ENCODE results near the gene HS3ST3B1.

Gene HS3ST3B1

GRCh38 chr17:14346801-14347200, 45.9 kb downstream of the HS3ST3B1 start:
- in situ Hi-C loops (cut with HindIII; ENCODE audit: low sequenced_read_pairs): no loop called here

GRCh38 chr17:14351493-14351892, 50.6 kb downstream of the HS3ST3B1 start:
- in situ Hi-C loops (cut with HindIII; ENCODE audit: low sequenced_read_pairs): no loop called here

GRCh38 chr17:14352136-14352535, 51.3 kb downstream of the HS3ST3B1 start:
- in situ Hi-C loops (cut with HindIII; ENCODE audit: low sequenced_read_pairs): no loop called here

GRCh38 chr17:14353861-14354474, 53.1 kb downstream of the HS3ST3B1 start:
- in situ Hi-C loops (cut with HindIII; ENCODE audit: low sequenced_read_pairs): no loop called here

- in situ Hi-C loops (cut with HindIII; ENCODE audit: low sequenced_read_pairs): no loop called here
Observed at GRCh38 chr17:14354807-14355206, 53.9 kb downstream of the HS3ST3B1 start.

GRCh38 chr17:14355556-14355955, 54.7 kb downstream of the HS3ST3B1 start:
- in situ Hi-C loops (cut with HindIII; ENCODE audit: low sequenced_read_pairs): no loop called here

- in situ Hi-C loops (cut with HindIII; ENCODE audit: low sequenced_read_pairs): no loop called here
Observed at GRCh38 chr17:14359163-14360020, 58.5 kb downstream of the HS3ST3B1 start.

- in situ Hi-C loops (cut with HindIII; ENCODE audit: low sequenced_read_pairs): no loop called here
Observed at GRCh38 chr17:14360856-14361255, 60.0 kb downstream of the HS3ST3B1 start.

- in situ Hi-C loops (cut with HindIII; ENCODE audit: low sequenced_read_pairs): no loop called here
Observed at GRCh38 chr17:14361470-14361869, 60.6 kb downstream of the HS3ST3B1 start.

- in situ Hi-C loops (cut with HindIII; ENCODE audit: low sequenced_read_pairs): no loop called here
Observed at GRCh38 chr17:14361945-14362508, 61.1 kb downstream of the HS3ST3B1 start.

GRCh38 chr17:14366199-14366598, 65.3 kb downstream of the HS3ST3B1 start:
- in situ Hi-C loops (cut with HindIII; ENCODE audit: low sequenced_read_pairs): no loop called here

GRCh38 chr17:14372461-14372860, 71.6 kb downstream of the HS3ST3B1 start:
- in situ Hi-C loops (cut with HindIII; ENCODE audit: low sequenced_read_pairs): no loop called here

- in situ Hi-C loops (cut with HindIII; ENCODE audit: low sequenced_read_pairs): no loop called here
Observed at GRCh38 chr17:14372905-14373613, 72.2 kb downstream of the HS3ST3B1 start.

- in situ Hi-C loops (cut with HindIII; ENCODE audit: low sequenced_read_pairs): no loop called here
Observed at GRCh38 chr17:14373614-14374259, 72.9 kb downstream of the HS3ST3B1 start.

- in situ Hi-C loops (cut with HindIII; ENCODE audit: low sequenced_read_pairs): no loop called here
Observed at GRCh38 chr17:14374268-14374667, 73.4 kb downstream of the HS3ST3B1 start.

GRCh38 chr17:14376666-14377065, 75.8 kb downstream of the HS3ST3B1 start:
- in situ Hi-C loops (cut with HindIII; ENCODE audit: low sequenced_read_pairs): no loop called here

- in situ Hi-C loops (cut with HindIII; ENCODE audit: low sequenced_read_pairs): no loop called here
Observed at GRCh38 chr17:14381606-14382005, 80.7 kb downstream of the HS3ST3B1 start.

GRCh38 chr17:14387036-14387435, 86.2 kb downstream of the HS3ST3B1 start:
- in situ Hi-C loops (cut with HindIII; ENCODE audit: low sequenced_read_pairs): no loop called here

- in situ Hi-C loops (cut with HindIII; ENCODE audit: low sequenced_read_pairs): no loop called here
Observed at GRCh38 chr17:14389681-14390080, 88.8 kb downstream of the HS3ST3B1 start.

- in situ Hi-C loops (cut with HindIII; ENCODE audit: low sequenced_read_pairs): no loop called here
Observed at GRCh38 chr17:14393723-14394122, 92.8 kb downstream of the HS3ST3B1 start.

GRCh38 chr17:14395255-14395654, 94.4 kb downstream of the HS3ST3B1 start:
- in situ Hi-C loops (cut with HindIII; ENCODE audit: low sequenced_read_pairs): no loop called here
